ENCODE results near the gene KRT15.
"Not testable (repeated sequence)": the region's sequence is repeated elsewhere in the genome, so short reads cannot be mapped to it uniquely, and the experiment has no call there.

Gene KRT15

GRCh38 chr17:41544491-41544892, 25.8 kb upstream of the KRT15 start:
- DNase-seq (ENCODE audit: low read depth) = no peak

- DNase-seq (ENCODE audit: low read depth) = not testable (repeated sequence)
Observed at GRCh38 chr17:41542786-41543185, 24.1 kb upstream of the KRT15 start.

GRCh38 chr17:41542357-41542756, 23.7 kb upstream of the KRT15 start:
- DNase-seq (ENCODE audit: low read depth) = no peak

GRCh38 chr17:41540921-41541625, 22.4 kb upstream of the KRT15 start:
- peak; percentile 55 for DNase-seq (ENCODE audit: low read depth)

- no peak for DNase-seq (ENCODE audit: low read depth)
Observed at GRCh38 chr17:41539979-41540701, 21.4 kb upstream of the KRT15 start.

- DNase-seq (ENCODE audit: low read depth) = no peak
Observed at GRCh38 chr17:41539071-41539492, 20.4 kb upstream of the KRT15 start.

- DNase-seq (ENCODE audit: low read depth) = peak; percentile 56
Observed at GRCh38 chr17:41538565-41538991, 19.9 kb upstream of the KRT15 start.

GRCh38 chr17:41537990-41538389, 19.3 kb upstream of the KRT15 start:
- DNase-seq (ENCODE audit: low read depth) = no peak

- DNase-seq (ENCODE audit: low read depth) = no peak
Observed at GRCh38 chr17:41537614-41537954, 18.9 kb upstream of the KRT15 start.

GRCh38 chr17:41536741-41537613, 18.3 kb upstream of the KRT15 start:
- no peak for DNase-seq (ENCODE audit: low read depth)

GRCh38 chr17:41535764-41536481, 17.2 kb upstream of the KRT15 start:
- no peak for DNase-seq (ENCODE audit: low read depth)

- no peak for DNase-seq (ENCODE audit: low read depth)
Observed at GRCh38 chr17:41534899-41535546, 16.3 kb upstream of the KRT15 start.

- DNase-seq (ENCODE audit: low read depth) = no peak
Observed at GRCh38 chr17:41533613-41534012, 14.9 kb upstream of the KRT15 start.

GRCh38 chr17:41532947-41533570, 14.4 kb upstream of the KRT15 start:
- DNase-seq (ENCODE audit: low read depth) = no peak

GRCh38 chr17:41531993-41532392, 13.3 kb upstream of the KRT15 start:
- DNase-seq (ENCODE audit: low read depth) = no peak

GRCh38 chr17:41530062-41531048, 11.7 kb upstream of the KRT15 start:
- DNase-seq (ENCODE audit: low read depth) = peak; percentile 97

GRCh38 chr17:41529491-41529915, 10.8 kb upstream of the KRT15 start:
- DNase-seq (ENCODE audit: low read depth) = no peak

- no peak for DNase-seq (ENCODE audit: low read depth)
Observed at GRCh38 chr17:41528959-41529353, 10.3 kb upstream of the KRT15 start.
